HG03139 (cell line): ENCODE measurements around the gene CMSS1.

Source experiments
- ATAC-seq: cut with Tn5 transposase; IDR thresholded peaks from one replicate; pipeline ENCODE4 v1.9.1; 2021; ENCODE audit not compliant: unreplicated experiment

The CMSS1 gene

DNA sequence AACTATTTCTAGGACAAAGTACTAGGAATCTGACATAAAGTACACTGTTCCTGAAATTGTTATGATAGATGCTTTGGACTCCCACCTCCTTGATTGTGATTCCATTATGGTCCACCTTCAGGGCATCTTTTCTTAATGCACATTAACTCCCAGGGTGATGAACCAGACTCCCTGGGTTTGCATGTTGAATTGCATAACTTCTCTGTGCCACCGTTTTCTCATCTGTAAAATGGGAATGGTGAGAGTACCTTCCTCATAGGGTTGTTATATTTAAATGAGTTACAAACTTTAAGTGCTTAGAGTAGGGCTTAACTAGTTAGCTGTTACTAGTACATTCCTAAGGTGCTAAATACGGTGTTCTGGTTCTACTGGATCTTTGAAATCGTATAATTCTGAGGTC, 81.9 kb downstream of the CMSS1 start:
- ATAC-seq, result no peak

DNA sequence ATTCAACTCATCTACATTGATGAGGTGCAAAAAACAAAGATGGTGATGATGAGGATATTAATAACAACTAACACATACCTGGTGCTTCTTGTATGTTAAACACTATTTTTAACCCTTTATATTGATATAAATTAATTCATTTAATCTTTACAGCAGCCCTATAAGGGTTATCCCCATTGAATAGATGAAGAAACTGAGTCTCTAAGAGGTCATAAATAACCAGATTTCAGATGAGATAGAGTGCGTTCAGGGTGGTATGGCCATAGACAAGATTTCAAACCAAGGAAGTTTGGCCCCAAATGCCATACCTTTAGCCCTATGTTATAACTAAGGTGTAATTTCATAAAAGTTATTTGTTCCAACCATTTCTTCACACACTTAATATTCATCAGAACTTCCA, 82.6 kb downstream of the CMSS1 start:
- ATAC-seq, result no peak

DNA sequence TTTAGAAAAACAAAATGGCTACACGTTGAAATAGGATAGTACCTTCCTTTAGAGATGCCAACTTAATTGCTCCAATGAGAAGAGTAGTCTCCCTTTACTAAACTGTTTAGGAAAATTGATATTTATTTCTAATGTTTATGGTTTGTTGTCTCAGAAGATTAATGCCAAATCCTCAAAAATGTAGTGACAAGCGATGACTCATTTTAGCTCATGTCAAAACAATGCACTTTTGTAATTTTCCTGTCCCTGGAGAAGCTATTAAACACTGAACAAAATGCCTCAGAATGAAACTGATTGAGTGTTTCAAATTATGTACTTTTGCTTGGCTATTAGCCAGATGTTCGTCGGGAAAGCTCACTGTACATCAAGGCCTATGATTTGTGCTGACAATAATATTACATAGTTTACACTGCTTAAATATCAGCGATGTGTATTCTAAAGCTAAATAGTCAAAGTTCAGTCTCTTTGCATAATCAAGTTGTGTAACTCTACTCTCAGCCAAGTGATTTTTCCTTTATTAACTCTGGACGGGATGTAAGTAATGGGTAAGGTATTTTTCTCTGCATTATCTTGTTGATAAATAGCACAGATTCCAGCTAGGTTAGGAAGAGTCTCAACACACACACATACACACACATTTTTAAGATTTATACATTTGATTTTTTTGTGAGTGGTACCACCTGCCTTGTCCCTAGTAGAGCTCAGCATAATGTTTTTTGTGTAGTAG, 83.7 kb downstream of the CMSS1 start:
- no peak for ATAC-seq

DNA sequence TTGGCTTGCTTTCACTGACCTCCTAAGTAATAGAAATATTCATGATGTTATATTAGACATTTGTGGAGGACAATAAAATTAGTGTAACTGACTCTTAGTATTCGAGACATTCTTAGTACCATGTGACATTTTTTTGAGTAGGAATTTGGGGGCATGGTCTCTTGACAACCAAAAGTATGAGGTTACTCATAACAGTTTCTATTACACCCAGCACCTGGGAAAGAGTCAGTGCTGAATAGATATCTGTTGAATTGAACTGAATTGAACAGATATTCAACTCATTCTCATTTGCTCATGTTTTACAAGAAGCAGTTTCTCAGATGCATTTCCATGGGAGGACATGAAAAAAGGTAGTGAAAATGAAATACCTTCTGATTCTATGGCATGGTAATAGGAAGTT, 84.4 kb downstream of the CMSS1 start:
- ATAC-seq, result no peak

DNA sequence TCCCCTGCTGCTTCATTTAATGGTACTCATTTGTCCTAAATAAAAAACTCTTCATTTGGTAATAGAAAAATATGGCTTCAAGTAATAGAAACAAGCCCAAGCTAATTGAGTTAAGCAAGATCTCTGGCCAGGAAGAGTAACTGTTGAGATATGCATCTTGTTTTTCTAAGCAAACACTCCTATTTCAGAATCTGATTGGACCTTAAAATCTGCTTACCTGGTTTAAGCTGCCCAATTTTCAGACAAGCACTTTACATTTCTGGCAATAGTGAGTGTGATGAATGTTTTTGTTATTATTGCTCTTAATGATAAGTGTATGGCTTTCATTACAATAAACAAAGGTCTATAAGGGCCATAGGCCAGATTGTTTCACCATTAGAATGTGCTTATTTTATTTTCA, 86.2 kb downstream of the CMSS1 start:
- ATAC-seq, result no peak

DNA sequence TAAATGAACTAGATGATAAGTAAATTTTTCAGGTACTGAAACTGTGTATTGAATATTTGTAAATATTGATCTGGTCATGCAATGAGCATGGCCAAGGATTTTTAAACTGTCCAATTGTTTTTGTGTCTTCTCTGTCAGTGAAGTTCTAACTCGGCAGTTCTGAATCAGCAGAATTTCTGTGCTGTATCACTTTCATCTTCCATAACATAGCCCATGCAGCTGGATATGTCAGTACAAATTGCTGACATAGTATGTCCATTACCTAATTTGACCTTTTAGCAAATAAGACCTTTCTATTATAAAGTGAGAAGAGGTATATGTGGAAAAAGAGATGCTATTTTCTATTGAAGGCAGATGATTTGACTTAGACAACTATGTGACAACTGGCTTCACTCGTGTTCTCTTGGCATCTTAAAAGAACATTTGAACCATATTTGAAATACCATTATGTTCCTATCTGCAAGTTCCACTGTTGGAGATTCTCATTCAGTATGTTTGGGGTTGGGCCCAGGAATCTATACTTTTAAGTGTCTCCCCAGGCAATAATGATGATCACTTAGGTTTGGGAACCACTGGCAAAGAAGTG, 90.4 kb downstream of the CMSS1 start:
- no peak for ATAC-seq

DNA sequence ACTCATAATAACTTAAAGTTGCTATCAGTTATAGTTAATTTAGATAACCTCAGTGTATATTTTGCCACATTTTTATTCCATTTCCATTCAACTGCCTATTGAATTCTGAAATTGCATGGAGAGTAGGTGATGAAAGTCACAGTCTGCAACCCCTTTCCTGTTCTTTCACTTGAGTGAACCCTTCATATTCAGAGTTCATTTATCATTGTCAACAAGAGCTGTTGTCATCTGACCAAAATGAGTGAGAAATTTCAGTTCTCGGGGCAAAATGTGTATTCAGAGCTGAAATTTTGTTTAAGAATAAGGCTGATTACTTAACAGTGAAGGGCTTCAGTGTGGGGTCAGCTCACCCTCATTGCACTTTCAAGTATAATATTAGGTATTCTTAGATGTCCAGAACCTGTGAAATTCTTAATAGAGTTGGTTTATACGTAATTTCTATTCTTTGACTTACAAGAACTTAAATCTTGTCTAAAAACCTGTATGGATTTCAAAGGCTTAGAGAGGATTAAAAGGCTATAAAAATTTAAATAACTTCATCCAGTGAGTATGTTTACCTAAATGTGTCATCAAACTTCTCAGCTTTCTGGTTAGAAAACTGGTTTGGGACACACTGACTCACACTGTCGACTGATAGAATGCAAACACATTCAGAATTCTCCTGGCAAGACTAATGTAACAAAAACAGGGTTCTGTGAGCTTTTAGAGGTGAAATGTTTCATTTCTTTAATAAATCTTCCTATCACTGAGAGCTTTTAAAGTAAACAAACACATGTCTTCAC, 92.2 kb downstream of the CMSS1 start:
- no peak for ATAC-seq

DNA sequence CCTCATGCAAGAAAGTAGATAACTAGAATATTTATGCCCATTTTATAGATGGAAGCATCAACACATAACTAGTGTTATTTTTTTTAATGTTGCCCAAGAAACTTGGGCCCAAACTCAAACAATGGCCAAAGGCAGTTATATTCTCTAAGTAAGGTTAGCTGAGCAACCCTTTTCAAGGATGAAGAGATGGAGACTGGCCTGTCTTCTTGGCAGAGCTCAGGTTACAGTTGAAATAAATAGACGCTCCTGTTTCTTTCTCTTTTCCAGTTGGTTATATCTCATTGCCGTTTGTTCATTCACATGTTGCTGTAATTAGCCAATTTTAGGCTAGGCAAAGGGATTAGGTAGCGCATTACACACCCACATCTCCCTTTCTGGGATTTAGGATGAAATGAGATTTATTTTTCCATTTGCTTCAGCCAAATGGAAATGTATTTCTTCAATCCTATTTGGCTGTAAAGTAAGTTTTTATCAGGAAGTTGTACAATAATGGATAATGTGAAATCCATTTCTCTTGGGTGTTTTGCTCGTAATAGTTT, 93.2 kb downstream of the CMSS1 start:
- ATAC-seq, result no peak

DNA sequence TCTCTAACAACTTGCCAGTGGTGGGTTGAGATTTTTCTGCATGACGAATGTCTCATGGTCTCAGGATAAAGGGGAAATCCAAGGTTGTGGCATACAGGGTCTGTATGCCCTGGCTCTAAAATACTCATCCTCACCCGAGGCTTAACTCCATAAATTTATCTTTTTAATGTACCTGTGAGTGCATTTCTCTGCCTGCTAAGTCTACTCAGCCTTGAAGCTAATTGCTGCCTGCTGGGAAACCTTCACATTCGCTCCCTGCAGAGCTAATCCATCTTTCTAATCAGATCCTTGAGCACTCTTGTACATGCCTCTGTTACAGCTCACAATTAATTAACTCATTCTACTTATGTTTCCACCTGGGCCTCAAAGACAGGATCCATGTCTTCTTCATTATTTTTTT, 93.8 kb downstream of the CMSS1 start:
- ATAC-seq, result no peak

DNA sequence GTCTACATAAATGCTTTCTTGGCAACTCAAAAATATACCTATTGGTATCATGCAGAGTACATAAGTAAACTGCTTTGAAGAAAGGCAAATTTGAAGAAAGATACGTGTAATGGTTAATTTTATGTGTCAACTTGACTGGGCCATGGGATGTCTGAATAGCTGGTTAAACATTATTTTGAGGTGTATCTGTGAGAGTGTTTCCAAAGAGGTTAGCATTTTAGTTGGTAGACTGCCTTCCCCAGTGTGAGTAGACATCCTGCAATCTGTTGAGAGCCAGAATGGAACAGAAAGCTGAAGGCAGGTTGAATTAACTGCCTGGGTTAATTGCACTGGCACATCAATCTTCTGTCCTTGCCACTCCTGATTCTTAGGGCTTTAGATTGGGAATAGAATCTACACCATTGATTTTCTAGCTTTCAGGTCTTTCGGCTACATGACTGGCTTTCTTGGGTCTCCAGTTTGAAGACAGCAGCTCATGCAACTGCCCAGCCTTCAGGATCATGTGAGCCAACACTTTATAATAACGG, 98.3 kb downstream of the CMSS1 start:
- no peak for ATAC-seq

DNA sequence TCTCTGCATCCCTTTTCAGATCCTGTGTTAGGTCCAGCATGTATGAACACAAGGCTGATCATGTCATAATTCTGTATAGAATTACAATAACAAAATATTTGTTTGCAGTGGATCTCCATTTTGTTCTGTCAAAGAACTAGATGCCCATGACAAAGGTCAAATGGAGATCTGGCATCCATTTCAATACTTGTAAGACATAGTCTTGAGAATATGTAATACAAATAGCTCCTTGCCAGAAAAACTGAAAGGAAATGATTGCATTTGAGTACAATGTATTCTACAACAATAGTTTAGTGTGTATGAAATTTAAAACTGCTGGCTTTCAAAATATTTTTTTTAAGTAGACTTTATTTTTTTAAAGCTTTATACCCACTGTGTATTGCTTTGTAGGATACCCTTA, 101.1 kb downstream of the CMSS1 start:
- ATAC-seq, result no peak

DNA sequence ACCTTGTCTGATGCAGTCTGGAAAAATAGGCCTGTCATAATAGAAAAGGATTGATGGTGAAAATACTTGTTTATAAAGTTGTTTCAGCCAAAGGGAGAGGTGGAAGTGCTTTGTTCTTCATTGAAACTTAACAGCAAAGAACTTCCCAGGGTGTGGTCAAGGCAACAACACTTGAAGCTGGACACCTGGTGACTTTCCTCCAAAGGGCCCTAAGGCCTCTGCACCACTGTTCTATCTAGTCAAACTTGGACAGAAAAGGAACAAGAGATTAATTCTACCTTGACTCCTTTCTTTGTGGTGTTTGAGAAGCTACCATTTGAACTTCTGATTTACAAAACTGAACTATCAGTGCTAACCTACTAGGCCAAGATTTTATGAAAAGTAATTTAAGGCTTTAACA, 102.0 kb downstream of the CMSS1 start:
- no peak for ATAC-seq

DNA sequence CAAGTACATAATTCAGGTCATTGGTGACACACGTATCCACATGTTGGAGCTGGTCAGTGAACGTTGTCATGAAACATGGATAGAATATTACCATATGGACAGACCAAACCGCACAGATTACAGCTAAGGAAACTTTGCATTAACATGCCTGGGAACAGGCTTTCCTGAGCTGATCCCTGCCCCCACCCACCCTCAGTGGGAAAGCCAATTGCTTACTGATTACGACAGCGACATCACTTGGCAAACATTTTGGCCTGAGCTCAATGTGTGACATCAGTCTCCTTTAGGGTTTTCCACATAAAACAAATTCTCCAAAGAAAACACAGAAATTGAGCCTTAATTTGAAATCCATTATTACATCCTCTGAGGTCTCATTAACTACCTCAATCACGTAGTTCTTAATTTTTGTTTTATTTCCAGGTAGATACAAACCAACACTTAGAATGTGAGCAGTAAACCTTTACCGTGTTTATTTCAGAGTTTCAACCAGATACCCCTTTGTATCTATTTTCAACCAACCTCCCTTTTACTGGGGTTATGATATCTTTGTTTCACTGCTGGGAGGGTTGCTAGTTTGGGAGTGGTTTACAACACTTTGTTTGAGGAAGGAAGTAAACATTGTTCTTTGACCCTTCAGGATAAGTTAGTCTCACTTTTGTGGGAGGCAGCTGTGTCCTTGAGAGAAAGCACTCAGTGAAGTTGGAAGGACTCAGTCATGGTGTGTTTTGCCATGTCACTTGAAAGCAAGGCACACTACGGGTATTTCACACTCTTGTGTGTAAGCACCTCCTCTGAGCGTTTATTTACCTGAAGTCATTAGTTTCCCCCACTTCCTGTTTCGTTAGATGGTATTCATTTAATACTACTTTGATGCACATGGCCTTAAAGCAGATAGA, 103.1 kb downstream of the CMSS1 start:
- no peak for ATAC-seq

DNA sequence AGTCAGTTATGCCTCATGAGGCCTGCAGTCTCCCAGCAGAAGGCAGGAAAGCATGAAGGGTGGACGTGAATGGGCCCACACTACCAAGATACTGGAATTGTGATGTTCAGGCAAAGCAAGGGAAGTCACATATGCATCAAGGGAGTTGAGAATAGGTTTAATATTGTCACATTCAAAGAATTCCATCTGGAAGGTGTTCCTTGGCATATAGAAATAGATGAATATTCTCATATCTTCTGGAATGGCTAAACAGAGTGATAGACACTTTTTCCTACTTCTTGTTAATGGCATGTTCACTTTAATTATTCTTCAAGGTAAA, 103.7 kb downstream of the CMSS1 start:
- ATAC-seq, result no peak

DNA sequence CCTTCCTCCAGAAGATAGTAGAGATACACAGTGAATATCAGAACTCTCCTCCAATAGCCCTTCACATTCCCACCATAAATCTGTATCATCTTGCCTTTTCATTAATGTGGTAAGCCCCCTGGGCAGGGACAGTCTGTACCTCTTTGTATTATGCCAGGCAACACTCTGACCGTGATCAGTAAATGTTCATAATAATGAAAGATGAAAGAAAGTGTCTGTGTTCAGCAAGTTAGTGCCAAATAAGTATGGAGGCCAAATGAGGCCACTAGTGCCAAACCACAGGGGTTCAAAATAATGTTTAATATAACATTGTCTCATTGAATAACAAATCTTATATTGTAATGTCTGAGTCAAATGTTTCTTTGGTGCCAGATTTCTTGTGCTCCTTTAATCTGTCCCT, 104.3 kb downstream of the CMSS1 start:
- no peak for ATAC-seq

DNA sequence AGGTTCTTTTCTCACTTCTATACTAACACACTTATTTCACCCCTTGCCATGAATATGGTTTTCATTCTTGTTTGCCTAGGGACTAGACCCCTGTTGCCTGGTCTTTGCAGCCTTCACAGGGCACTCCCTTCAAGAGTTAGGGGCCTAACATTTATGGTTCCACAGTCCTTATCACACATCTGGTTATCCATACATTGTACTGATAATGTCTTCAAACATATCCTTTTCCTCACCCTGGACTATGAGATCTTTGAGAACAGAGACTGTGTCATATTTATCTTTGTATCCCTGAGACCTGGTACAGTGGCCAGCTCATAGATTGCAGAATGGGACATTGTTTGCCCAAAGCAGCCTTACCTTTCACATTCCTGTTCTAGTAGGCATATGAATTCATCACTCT, 106.2 kb downstream of the CMSS1 start:
- no peak for ATAC-seq

DNA sequence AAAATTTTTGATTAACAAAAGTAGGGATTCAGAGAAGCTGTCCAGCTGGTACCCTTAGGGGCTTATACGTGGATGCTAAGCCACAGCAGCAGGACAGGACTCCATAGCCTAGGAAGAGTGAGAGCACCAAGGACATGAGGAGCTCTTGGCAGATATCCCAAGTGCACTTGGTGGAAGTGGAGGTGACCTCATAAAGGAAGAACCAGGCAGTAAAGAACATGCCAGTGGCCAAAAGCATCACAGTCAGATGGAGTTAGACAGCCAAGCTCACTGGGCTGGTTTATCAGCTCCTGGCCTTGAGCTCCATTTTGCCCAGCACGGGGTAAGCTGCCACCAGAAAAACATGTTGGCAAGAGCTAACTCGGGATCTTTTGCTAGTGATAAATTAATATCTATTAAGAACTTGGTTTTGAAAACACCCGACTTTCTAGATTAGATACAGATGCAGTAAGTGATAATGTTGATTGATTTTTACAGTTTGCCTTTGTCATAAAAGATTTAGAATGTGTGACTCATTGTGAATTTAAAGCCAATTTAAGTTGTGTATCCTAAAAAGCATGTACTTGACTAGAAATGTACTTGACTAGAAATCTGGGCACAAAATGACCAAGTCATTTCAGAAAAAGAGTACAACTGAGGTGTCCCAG, 108.0 kb downstream of the CMSS1 start:
- no peak for ATAC-seq

DNA sequence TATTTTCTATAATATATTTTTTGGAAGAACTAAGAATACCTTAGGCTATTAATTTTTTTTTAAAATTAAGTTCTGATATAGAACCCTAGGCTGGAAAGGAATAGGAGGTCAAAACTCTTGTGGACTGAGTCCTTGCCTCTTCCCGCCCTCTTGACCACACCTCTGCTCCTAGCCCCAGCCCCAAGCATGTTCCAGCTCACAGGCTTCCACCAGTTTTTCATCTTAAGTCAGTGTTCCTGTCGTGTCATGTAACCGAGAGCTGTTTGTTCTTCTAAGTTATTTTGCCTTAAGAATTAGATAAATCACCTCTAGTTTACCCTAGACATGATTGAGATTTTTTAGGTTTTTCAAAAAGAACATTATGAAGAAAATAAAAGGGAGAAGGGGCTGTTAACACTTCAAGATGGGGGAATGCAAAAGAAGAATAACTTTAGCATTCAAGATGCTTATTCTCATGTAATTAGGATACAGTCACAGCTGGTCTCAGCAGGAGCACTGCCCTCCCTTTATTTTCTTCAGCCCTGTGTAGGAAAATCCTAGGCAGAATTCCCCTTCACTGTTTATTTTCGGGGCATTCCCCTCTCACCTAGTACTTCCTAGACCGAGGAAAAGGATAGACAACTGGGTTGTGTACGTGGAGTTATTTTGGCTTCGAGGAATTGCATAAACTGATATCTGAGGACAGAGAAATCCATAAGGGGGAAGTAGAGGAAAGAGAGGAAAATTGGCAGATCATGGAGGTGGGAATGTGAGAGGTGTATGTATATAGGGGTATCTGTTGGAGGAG, 110.2 kb downstream of the CMSS1 start:
- ATAC-seq, result no peak
